Stimulated activated effector memory CD8-positive, alpha-beta T cell treated with anti-CD3 and anti-CD28 coated beads, Interleukin-12 subunit alpha, Interleukin-12 subunit beta, amount 100 ng/mL, for 72 hours (primary cell): ENCODE results near the gene BRME1.
"Not testable (repeated sequence)": the region's sequence is repeated elsewhere in the genome, so short reads cannot be mapped to it uniquely, and the experiment has no call there.

Source experiments
- ATAC-seq: fragments of 150-1000 bp; cut with Tn5 transposase; 2 replicates; pipeline ENCODE4 v1.10.0; 2021
- DNase-seq, 2 donors: peaks; one replicate each; pipeline ENCODE4 v3.0.0; 2021 to 2022; ENCODE audit warnings: low spot score in 2 of 2
- H3K27ac Mint-ChIP-seq: one replicate; pipeline ENCODE4 v1.8.0; 2022; ENCODE audit warnings: mild to moderate bottlenecking, mixed read lengths
- H3K36me3 Mint-ChIP-seq: one replicate; pipeline ENCODE4 v1.8.0; 2022; ENCODE audit warnings: mild to moderate bottlenecking, mixed read lengths
- H3K4me1 Mint-ChIP-seq: one replicate; pipeline ENCODE4 v1.8.0; 2022; ENCODE audit warnings: mixed read lengths
- H3K4me3 Mint-ChIP-seq: one replicate; pipeline ENCODE4 v1.8.0; 2022; ENCODE audit warnings: mild to moderate bottlenecking, mixed read lengths
- H3K9me3 Mint-ChIP-seq: one replicate; pipeline ENCODE4 v1.8.0; 2022; ENCODE audit warnings: mixed read lengths

BRME1 gene

GRCh38 chr19:13932149-13932637 lies 26.3 kb upstream of the BRME1 start:
- Mint-ChIP-seq H3K9me3 (no peaks in the 10 kb centered on the region), H3K27ac (no peak overlapping the region), H3K4me1 (peaks cover 20% of the 10 kb centered on the region), H3K4me3 (no peak overlapping the region), H3K36me3 (peaks cover 18% of the 10 kb centered on the region)
- DNase-seq (no peak), ATAC-seq (no peak)

- H3K4me3 Mint-ChIP-seq = no peak overlapping the region
- no peak for ATAC-seq
Measured at GRCh38 chr19:13931391-13932148, 25.7 kb upstream of the BRME1 start.

GRCh38 chr19:13930402-13930801 lies 24.5 kb upstream of the BRME1 start:
- DNase-seq = no peak
- peaks cover 25% of the 10 kb centered on the region for H3K36me3 Mint-ChIP-seq
- H3K4me1 Mint-ChIP-seq = peaks cover 19% of the 10 kb centered on the region
- no peak overlapping the region for H3K4me3 Mint-ChIP-seq
- no peak overlapping the region for H3K27ac Mint-ChIP-seq
- ATAC-seq = no peak
- no peaks in the 10 kb centered on the region for H3K9me3 Mint-ChIP-seq

More at GRCh38 chr19:13931391-13932148, 25.7 kb upstream of the BRME1 start:
- Mint-ChIP-seq H3K4me1 (peaks cover 19% of the 10 kb centered on the region), H3K9me3 (no peaks in the 10 kb centered on the region), H3K27ac (no peak overlapping the region), H3K36me3 (peaks cover 21% of the 10 kb centered on the region)
- DNase-seq = no peak

- ATAC-seq = no peak
- Mint-ChIP-seq H3K4me3 (no peak overlapping the region), H3K9me3 (no peaks in the 10 kb centered on the region), H3K27ac (no peak overlapping the region), H3K36me3 (peaks cover 29% of the 10 kb centered on the region), H3K4me1 (peaks cover 17% of the 10 kb centered on the region)
- no peak for DNase-seq
Measured at GRCh38 chr19:13929956-13930355, 24.0 kb upstream of the BRME1 start.

- ATAC-seq (no peak), DNase-seq (no peak)
- Mint-ChIP-seq H3K27ac (no peak overlapping the region), H3K4me3 (no peak overlapping the region), H3K36me3 (peaks cover 35% of the 10 kb centered on the region), H3K9me3 (no peaks in the 10 kb centered on the region), H3K4me1 (peaks cover 11% of the 10 kb centered on the region)
Measured at GRCh38 chr19:13929340-13929739, 23.4 kb upstream of the BRME1 start.

- Mint-ChIP-seq H3K27ac (peak overlapping the region; percentile 48), H3K4me1 (no peaks in the 10 kb centered on the region), H3K4me3 (no peak overlapping the region), H3K36me3 (peaks cover 56% of the 10 kb centered on the region), H3K9me3 (no peaks in the 10 kb centered on the region)
- ATAC-seq (no peak), DNase-seq (no peak)
Measured at GRCh38 chr19:13926715-13927114, 20.8 kb upstream of the BRME1 start.

- ATAC-seq = no peak
- H3K9me3 Mint-ChIP-seq = no peaks in the 10 kb centered on the region
- H3K27ac Mint-ChIP-seq = no peak overlapping the region
- peaks cover 63% of the 10 kb centered on the region for H3K36me3 Mint-ChIP-seq
- no peak overlapping the region for H3K4me3 Mint-ChIP-seq
- no peak for DNase-seq
- no peaks in the 10 kb centered on the region for H3K4me1 Mint-ChIP-seq
Measured at GRCh38 chr19:13926010-13926409, 20.1 kb upstream of the BRME1 start.

- peaks cover 72% of the 10 kb centered on the region for H3K36me3 Mint-ChIP-seq
- no peak overlapping the region for H3K4me3 Mint-ChIP-seq
- ATAC-seq (no peak), DNase-seq (no peak)
- no peaks in the 10 kb centered on the region for H3K9me3 Mint-ChIP-seq
- no peak overlapping the region for H3K27ac Mint-ChIP-seq
- no peaks in the 10 kb centered on the region for H3K4me1 Mint-ChIP-seq
Measured at GRCh38 chr19:13923194-13923987, 17.5 kb upstream of the BRME1 start.

- H3K27ac Mint-ChIP-seq = peak overlapping the region; percentile 6
Measured at GRCh38 chr19:13922118-13922517, 16.2 kb upstream of the BRME1 start.

GRCh38 chr19:13920940-13921747 lies 15.2 kb upstream of the BRME1 start:
- DNase-seq (peak in 1 of 2 donors; percentile 69), ATAC-seq (peak; percentile 92)
- Mint-ChIP-seq H3K9me3 (no peaks in the 10 kb centered on the region), H3K4me3 (no peak overlapping the region), H3K4me1 (no peaks in the 10 kb centered on the region), H3K36me3 (peaks cover 62% of the 10 kb centered on the region), H3K27ac (peak overlapping the region; percentile 6)

More at GRCh38 chr19:13922118-13922517, 16.2 kb upstream of the BRME1 start:
- not testable (repeated sequence) for DNase-seq, ATAC-seq, H3K4me3 Mint-ChIP-seq, H3K9me3 Mint-ChIP-seq, H3K4me1 Mint-ChIP-seq
- H3K36me3 Mint-ChIP-seq = peaks cover 62% of the 10 kb centered on the region

GRCh38 chr19:13920524-13920923 lies 14.6 kb upstream of the BRME1 start:
- Mint-ChIP-seq H3K36me3 (peaks cover 66% of the 10 kb centered on the region), H3K4me3 (no peak overlapping the region), H3K4me1 (no peaks in the 10 kb centered on the region), H3K27ac (no peak overlapping the region), H3K9me3 (no peaks in the 10 kb centered on the region)
- DNase-seq = no peak
- ATAC-seq = no peak

GRCh38 chr19:13918726-13919411 lies 13.0 kb upstream of the BRME1 start:
- H3K9me3 Mint-ChIP-seq = no peaks in the 10 kb centered on the region
- H3K27ac Mint-ChIP-seq = no peak overlapping the region
- DNase-seq (no peak), ATAC-seq (no peak)
- H3K4me1 Mint-ChIP-seq = no peaks in the 10 kb centered on the region
- H3K4me3 Mint-ChIP-seq = no peak overlapping the region
- H3K36me3 Mint-ChIP-seq = peaks cover 66% of the 10 kb centered on the region

GRCh38 chr19:13917888-13918406 lies 12.0 kb upstream of the BRME1 start:
- Mint-ChIP-seq H3K27ac (no peak overlapping the region), H3K4me1 (no peaks in the 10 kb centered on the region), H3K9me3 (no peaks in the 10 kb centered on the region), H3K36me3 (peaks cover 66% of the 10 kb centered on the region), H3K4me3 (no peak overlapping the region)
- DNase-seq (no peak), ATAC-seq (no peak)

GRCh38 chr19:13914777-13915176 lies 8.9 kb upstream of the BRME1 start:
- Mint-ChIP-seq H3K27ac (no peak overlapping the region), H3K4me1 (no peaks in the 10 kb centered on the region), H3K36me3 (peaks cover 71% of the 10 kb centered on the region), H3K4me3 (no peak overlapping the region), H3K9me3 (no peaks in the 10 kb centered on the region)
- ATAC-seq = no peak
- DNase-seq = no peak
